ENCODE measurements around the gene ATP8B4.
"Not testable (repeated sequence)": the region's sequence is repeated elsewhere in the genome, so short reads cannot be mapped to it uniquely, and the experiment has no call there.

The ATP8B4 gene

DNA sequence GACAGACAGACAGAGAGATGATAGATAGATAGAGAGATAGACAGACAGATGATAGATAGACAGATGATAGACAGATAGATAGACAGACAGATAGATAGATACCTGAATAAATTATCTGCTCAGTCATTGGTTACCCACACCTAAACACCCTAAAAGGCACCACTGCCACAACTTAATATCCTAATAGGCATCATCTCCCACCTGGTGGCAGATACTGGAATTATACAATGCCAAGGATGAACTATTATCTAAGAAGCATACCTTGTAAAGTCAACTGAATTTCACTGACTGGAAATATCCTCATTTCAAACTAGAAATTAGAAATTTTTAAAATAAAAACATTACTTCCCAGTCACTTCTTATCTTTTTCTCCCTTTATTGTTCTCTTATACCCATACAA, 19.4 kb upstream of the ATP8B4 start:
- TF ChIP-seq CTCF (conservative IDR thresholded peaks at IDR 0.05; ENCODE audit: low read length): peak; percentile 45
- no peak overlapping the region for H3K4me3 ChIP-seq (ENCODE audit: low read length)
- peak; percentile 24 for DNase-seq (ENCODE audit: low read depth)

DNA sequence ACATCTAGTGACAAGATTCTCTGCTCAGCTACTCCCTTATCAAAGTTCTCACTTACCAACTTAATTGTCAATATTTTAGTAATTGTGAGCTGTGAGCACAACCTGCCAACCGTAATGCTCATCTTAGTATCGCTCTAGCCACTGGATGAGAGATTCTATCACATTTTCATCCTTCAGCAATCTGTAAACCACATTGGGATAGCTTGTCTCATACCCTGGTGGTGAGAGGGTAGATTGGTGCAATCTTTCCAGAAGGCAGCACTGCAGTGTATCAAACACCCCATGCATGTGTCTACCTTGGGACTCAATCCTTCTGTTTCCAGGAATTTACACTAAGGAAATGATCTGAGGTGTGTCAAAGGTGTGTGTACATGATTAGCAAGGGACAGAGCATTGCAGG, 18.9 kb upstream of the ATP8B4 start:
- H3K4me3 ChIP-seq (ENCODE audit: low read length): no peak overlapping the region
- DNase-seq (ENCODE audit: low read depth): peak; percentile 25
- TF ChIP-seq CTCF (conservative IDR thresholded peaks at IDR 0.05; ENCODE audit: low read length): peak; percentile 50

- no peak for TF ChIP-seq CTCF (conservative IDR thresholded peaks at IDR 0.05; ENCODE audit: low read length)
- no peak overlapping the region for H3K4me3 ChIP-seq (ENCODE audit: low read length)
- DNase-seq (ENCODE audit: low read depth): peak; percentile 98
Measured at GRCh38 chr15:50137330-50137761, 18.3 kb upstream of the ATP8B4 start.

- no peak for TF ChIP-seq CTCF (conservative IDR thresholded peaks at IDR 0.05; ENCODE audit: low read length)
- H3K4me3 ChIP-seq (ENCODE audit: low read length): no peak overlapping the region
- no peak for DNase-seq (ENCODE audit: low read depth)
Measured at GRCh38 chr15:50135031-50135551, 16.1 kb upstream of the ATP8B4 start.

DNA sequence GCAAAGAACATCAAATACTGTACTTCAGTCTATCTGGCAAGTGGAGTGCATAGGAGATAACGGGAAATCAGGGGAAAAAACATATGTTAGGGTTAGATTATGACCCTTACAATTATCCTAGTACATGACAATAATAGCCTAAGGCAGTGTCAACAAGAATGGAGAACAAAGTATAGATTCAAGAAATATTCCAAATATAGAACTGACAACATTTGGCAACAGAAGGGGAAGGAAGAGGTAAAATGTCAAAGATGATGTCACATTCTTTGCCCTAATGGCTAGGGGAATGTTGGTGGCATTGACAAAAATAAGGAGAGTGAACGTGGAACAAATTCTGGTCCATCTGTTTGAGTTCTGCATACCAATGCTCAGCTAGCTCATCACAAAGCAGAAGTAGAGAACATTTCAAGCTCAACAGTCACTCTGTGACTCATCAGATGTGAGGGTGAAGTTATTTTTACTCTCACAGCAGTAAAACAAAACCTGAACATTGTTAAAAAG, 15.5 kb upstream of the ATP8B4 start:
- DNase-seq (ENCODE audit: low read depth): peak; percentile 86
- TF ChIP-seq CTCF (conservative IDR thresholded peaks at IDR 0.05; ENCODE audit: low read length): no peak
- no peak overlapping the region for H3K4me3 ChIP-seq (ENCODE audit: low read length)

GRCh38 chr15:50132251-50132984, 13.4 kb upstream of the ATP8B4 start:
- DNase-seq (ENCODE audit: low read depth): not testable (repeated sequence)

GRCh38 chr15:50131617-50132016, 12.6 kb upstream of the ATP8B4 start:
- DNase-seq (ENCODE audit: low read depth): no peak
- no peak for TF ChIP-seq CTCF (conservative IDR thresholded peaks at IDR 0.05; ENCODE audit: low read length)
- H3K4me3 ChIP-seq (ENCODE audit: low read length): no peak overlapping the region

More at GRCh38 chr15:50132251-50132984, 13.4 kb upstream of the ATP8B4 start:
- H3K4me3 ChIP-seq (ENCODE audit: low read length): not testable (repeated sequence)

Data from AG10803 (cell line).